ENCODE measurements around the gene LIN52. TPM values are rescaled to one million over a fixed set of nuclear protein-coding genes. Genes with fewer than 3 reads are reported as not detected.

The LIN52 gene
- total and polyA plus RNA-seq, 2 of the 13 experiments (the other 11 are each of a cell fraction or from before 2014, with no cell fraction given) = 11.4 to 23.3 TPM

DNA sequence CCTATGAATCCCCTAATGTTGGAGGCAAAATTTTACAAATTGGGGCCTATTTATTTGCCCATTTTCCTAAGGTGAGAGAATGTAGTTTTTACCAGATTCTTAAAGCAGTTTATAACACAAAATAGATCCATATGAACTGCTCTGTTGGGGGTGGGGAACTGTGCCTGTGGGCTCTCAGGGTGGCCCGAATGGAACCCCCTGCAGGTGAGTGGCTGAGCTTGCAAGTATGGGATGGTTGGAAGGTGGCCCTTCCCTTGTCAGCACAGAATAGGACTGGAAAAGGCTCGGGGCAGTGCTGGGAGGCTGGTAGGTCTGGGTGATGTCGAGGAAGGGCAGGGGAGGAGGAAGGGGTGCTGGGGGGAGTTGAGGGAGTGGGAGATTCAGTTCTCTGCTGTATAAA is 159.4 kb downstream of the LIN52 start:
- Histone ChIP-seq H3K27me3 (ENCODE audit: control insufficient read depth in 1 of 2, insufficient read depth in 2 of 2, low read length in 2 of 2) (peaks cover 1 to 46% of the 10 kb centered on the region in 2 experiments; a peak in 4 of 5 replicates), H3K4me2 (ENCODE audit: low read depth, low read length) (no peak overlapping the region), H3K36me3 (replicated peaks in 1 of 2; ENCODE audit: control insufficient read depth in 1 of 2, insufficient read depth in 2 of 2, low read length in 2 of 2) (no peaks in the 10 kb centered on the region), H3K4me1 (ENCODE audit: insufficient read depth, low read length) (peaks cover 12% of the 10 kb centered on the region), H3K27ac (ENCODE audit: extremely low read length, insufficient read depth, low read length) (no peak overlapping the region), H3K9ac (ENCODE audit: insufficient read depth, low read depth, low read length) (no peak overlapping the region), H3K9me3 (ENCODE audit: low read length) (no peaks in the 10 kb centered on the region), H3K4me3 (replicated peaks in 1 of 3; ENCODE audit: insufficient read depth in 1 of 3, low read depth in 2 of 3, low read length in 3 of 3) (no peak overlapping the region), H4K20me1 (ENCODE audit: insufficient read depth, low read length) (no peaks in the 10 kb centered on the region), H2AFZ (ENCODE audit: low read length) (no peak overlapping the region), H3K79me2 (ENCODE audit: insufficient read depth, low read length) (no peaks in the 10 kb centered on the region)
- ChIA-PET POLR2A (no interaction called here), CTCF (ENCODE audit: low intra/inter-chr PET ratio, low total read pairs) (interaction anchor here (0.8 kb wide), 1 partner anchor 14 kb away, joined by 3 read pairs; no protein-coding TSS in a partner anchor)
- WGBS (ENCODE audit: low lambda C conversion rate) = 0% methylated on average over 3 of the region's 3 CpGs
- no TSS peak for BruUV-seq (replicated peaks)
- no peak for FAIRE-seq
- intact Hi-C loops (cut with micrococcal nuclease; ENCODE audit: unreplicated experiment) (no loop called here), in situ Hi-C loops (cut with HindIII; ENCODE audit: extremely low pct_ligation_motif_present, low pct_unique_long_range_greater_than_20kb) (no loop called here)
- TF ChIP-seq, protein P1, sequence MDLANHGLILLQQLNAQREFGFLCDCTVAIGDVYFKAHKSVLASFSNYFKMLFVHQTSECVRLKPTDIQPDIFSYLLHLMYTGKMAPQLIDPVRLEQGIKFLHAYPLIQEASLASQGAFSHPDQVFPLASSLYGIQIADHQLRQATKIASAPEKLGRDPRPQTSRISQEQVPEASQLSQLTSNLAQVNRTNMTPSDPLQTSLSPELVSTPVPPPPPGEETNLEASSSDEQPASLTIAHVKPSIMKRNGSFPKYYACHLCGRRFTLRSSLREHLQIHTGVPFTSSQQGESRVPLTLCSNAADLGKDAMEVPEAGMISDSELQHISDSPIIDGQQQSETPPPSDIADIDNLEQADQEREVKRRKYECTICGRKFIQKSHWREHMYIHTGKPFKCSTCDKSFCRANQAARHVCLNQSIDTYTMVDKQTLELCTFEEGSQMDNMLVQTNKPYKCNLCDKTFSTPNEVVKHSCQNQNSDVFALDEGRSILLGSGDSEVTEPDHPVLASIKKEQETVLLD (CRISPR knock-in tag; IDR thresholded peaks at IDR 0.05; ENCODE audit: low read depth) = no peak
- TF ChIP-seq, protein P2, sequence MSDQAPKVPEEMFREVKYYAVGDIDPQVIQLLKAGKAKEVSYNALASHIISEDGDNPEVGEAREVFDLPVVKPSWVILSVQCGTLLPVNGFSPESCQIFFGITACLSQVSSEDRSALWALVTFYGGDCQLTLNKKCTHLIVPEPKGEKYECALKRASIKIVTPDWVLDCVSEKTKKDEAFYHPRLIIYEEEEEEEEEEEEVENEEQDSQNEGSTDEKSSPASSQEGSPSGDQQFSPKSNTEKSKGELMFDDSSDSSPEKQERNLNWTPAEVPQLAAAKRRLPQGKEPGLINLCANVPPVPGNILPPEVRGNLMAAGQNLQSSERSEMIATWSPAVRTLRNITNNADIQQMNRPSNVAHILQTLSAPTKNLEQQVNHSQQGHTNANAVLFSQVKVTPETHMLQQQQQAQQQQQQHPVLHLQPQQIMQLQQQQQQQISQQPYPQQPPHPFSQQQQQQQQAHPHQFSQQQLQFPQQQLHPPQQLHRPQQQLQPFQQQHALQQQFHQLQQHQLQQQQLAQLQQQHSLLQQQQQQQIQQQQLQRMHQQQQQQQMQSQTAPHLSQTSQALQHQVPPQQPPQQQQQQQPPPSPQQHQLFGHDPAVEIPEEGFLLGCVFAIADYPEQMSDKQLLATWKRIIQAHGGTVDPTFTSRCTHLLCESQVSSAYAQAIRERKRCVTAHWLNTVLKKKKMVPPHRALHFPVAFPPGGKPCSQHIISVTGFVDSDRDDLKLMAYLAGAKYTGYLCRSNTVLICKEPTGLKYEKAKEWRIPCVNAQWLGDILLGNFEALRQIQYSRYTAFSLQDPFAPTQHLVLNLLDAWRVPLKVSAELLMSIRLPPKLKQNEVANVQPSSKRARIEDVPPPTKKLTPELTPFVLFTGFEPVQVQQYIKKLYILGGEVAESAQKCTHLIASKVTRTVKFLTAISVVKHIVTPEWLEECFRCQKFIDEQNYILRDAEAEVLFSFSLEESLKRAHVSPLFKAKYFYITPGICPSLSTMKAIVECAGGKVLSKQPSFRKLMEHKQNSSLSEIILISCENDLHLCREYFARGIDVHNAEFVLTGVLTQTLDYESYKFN (CRISPR knock-in tag; conservative IDR thresholded peaks at IDR 0.05) = no peak
- TF ChIP-seq ZNF382 (CRISPR knock-in tag; IDR thresholded peaks at IDR 0.05; ENCODE audit: borderline replicate concordance) (no peak), ZC3H13 (CRISPR knock-in tag; IDR thresholded peaks at IDR 0.05) (no peak), JUN (CRISPR knock-in tag; IDR thresholded peaks at IDR 0.05) (no peak), HNF4A (CRISPR knock-in tag; IDR thresholded peaks at IDR 0.05) (no peak), CBX1 (IDR thresholded peaks at IDR 0.05; ENCODE audit: low read depth) (no peak), ZNF790 (CRISPR knock-in tag; IDR thresholded peaks at IDR 0.05; ENCODE audit: borderline replicate concordance) (no peak), MTA1 (CRISPR knock-in tag; IDR thresholded peaks at IDR 0.05; ENCODE audit: borderline replicate concordance) (no peak), ZNF496 (CRISPR knock-in tag; IDR thresholded peaks at IDR 0.05; ENCODE audit: insufficient replicate concordance) (no peak), CENPX (CRISPR knock-in tag; IDR thresholded peaks at IDR 0.05) (no peak), ZNF432 (CRISPR knock-in tag; IDR thresholded peaks at IDR 0.05; ENCODE audit: borderline replicate concordance) (no peak), NCOA2 (CRISPR knock-in tag; IDR thresholded peaks at IDR 0.05) (no peak), ZNF629 (CRISPR knock-in tag; conservative IDR thresholded peaks at IDR 0.05) (no peak)
- TF ChIP-seq, protein P3, sequence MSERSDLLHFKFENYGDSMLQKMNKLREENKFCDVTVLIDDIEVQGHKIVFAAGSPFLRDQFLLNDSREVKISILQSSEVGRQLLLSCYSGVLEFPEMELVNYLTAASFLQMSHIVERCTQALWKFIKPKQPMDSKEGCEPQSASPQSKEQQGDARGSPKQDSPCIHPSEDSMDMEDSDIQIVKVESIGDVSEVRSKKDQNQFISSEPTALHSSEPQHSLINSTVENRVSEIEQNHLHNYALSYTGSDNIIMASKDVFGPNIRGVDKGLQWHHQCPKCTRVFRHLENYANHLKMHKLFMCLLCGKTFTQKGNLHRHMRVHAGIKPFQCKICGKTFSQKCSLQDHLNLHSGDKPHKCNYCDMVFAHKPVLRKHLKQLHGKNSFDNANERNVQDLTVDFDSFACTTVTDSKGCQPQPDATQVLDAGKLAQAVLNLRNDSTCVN (CRISPR knock-in tag; IDR thresholded peaks at IDR 0.05; ENCODE audit: borderline replicate concordance) = no peak
- TF ChIP-seq, protein P4, sequence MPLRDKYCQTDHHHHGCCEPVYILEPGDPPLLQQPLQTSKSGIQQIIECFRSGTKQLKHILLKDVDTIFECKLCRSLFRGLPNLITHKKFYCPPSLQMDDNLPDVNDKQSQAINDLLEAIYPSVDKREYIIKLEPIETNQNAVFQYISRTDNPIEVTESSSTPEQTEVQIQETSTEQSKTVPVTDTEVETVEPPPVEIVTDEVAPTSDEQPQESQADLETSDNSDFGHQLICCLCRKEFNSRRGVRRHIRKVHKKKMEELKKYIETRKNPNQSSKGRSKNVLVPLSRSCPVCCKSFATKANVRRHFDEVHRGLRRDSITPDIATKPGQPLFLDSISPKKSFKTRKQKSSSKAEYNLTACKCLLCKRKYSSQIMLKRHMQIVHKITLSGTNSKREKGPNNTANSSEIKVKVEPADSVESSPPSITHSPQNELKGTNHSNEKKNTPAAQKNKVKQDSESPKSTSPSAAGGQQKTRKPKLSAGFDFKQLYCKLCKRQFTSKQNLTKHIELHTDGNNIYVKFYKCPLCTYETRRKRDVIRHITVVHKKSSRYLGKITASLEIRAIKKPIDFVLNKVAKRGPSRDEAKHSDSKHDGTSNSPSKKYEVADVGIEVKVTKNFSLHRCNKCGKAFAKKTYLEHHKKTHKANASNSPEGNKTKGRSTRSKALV (CRISPR knock-in tag; IDR thresholded peaks at IDR 0.05) = no peak
- ATAC-seq = peak; percentile 82
- DNase-seq (ENCODE audit: low spot score) = no peak

Data from HepG2 (cell line).